PFSK-1 (cell line): ENCODE measurements around the gene KSR2.

ENCODE experiments used
- FOXP2 ChIP-seq: optimal IDR thresholded peaks from 2 replicates; pipeline ENCODE3; 2011; ENCODE audit warnings: borderline replicate concordance, control low read depth, inconsistent platforms; ENCODE audit not compliant: insufficient read depth; ENCODE audit errors: extremely low read length, extremely low read depth
- POLR2AphosphoS5 ChIP-seq: IDR thresholded peaks from 2 replicates; pipeline ENCODE4 v1.6.1; 2012; ENCODE audit warnings: low read depth, mild to moderate bottlenecking, control low read depth, low read length, moderate library complexity
- TAF1 ChIP-seq: IDR thresholded peaks from 2 replicates; pipeline ENCODE4 v1.6.1; 2012; ENCODE audit warnings: low read length, control low read depth, borderline replicate concordance; ENCODE audit not compliant: insufficient read depth

- no peak for TF ChIP-seq FOXP2
- TF ChIP-seq TAF1, result no peak
- no peak for TF ChIP-seq POLR2AphosphoS5
Measured at GRCh38 chr12:117878605-117879004, 90.2 kb downstream of the KSR2 start.
